Progenitor cell of endocrine pancreas (in vitro differentiated cells): ENCODE results near the gene MORF4L1. TPM values are rescaled to one million over a fixed set of nuclear protein-coding genes. Genes with fewer than 3 reads are reported as not detected.
"Not testable (repeated sequence)": the region's sequence is repeated elsewhere in the genome, so short reads cannot be mapped to it uniquely, and the experiment has no call there.

Source experiments
- DNase-seq: peaks from one replicate; pipeline ENCODE4 v3.0.0; 2021; ENCODE audit warnings: low spot score; ENCODE audit not compliant: unreplicated experiment
- H3K27ac Mint-ChIP-seq: 2 replicates; pipeline ENCODE4 v1.8.0; 2021; ENCODE audit warnings: mild to moderate bottlenecking, moderate library complexity, mixed read lengths
- H3K27me3 Mint-ChIP-seq: 2 replicates; pipeline ENCODE4 v1.8.0; 2021; ENCODE audit warnings: mixed read lengths
- H3K36me3 Mint-ChIP-seq: 2 replicates; pipeline ENCODE4 v1.8.0; 2022; ENCODE audit warnings: mixed read lengths; ENCODE audit not compliant: insufficient read depth
- H3K4me1 Mint-ChIP-seq: 2 replicates; pipeline ENCODE4 v1.8.0; 2021; ENCODE audit warnings: low read depth, mixed read lengths
- H3K4me3 Mint-ChIP-seq: 2 replicates; pipeline ENCODE4 v1.8.0; 2021; ENCODE audit warnings: low read depth, mild to moderate bottlenecking, moderate library complexity, mixed read lengths
- H3K9me3 Mint-ChIP-seq: 2 replicates; pipeline ENCODE4 v1.8.0; 2021; ENCODE audit warnings: low read depth, mixed read lengths
- total RNA-seq: library from RNA; stranded (reverse); gene quantifications from 2 replicates; pipeline ENCODE4 v1.2.1, GENCODE V29; 2021
- TF ChIP-seq, protein P1 (sequence below): fragments of 200-600 bp; sonication (generic); IDR thresholded peaks from one replicate; pipeline ENCODE4 v1.5.0; 2021; ENCODE audit warnings: antibody characterized with exemption, mild to moderate bottlenecking; ENCODE audit not compliant: unreplicated experiment

MORF4L1 gene
- total RNA-seq, 1 donor from 2014 or later: 438 TPM

DNA sequence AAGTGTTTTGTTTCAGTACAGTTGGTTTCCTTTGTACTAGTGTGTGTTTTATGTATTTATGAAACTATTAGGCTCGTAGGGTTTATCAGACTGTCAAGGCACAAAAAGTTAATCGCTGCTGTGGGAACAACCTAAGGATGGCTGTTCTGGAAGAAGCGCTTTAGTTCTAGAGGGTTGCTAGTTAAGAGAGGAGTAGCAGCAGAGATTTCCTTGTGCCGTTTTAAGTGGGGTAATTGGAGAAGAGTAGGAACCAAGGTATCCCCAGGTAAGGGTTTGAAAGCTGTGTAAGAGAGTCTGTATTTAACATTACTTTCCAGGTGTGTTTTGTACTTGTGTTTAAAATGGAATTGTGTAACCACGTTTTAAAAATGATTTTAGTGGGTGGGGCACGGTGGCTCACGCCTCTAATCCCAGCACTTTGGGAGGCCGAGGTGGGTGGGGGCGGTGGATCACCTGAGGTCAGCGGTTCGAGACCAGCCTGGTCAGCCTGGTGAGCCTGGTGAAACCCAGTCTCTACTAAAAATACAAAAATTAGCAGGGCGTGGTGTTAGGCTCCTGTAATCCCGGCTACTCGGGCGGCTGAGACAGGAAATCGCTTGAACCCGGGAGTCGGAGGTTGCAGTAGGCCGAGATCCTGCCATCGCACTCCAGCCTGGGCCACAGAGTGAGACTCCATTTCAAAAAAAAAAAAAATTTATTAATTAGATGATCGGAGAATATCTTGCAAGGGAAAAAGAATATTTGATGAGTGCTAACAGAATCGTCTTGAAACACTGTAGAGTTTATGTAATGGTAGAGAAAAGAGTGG, 2.6 kb downstream of the MORF4L1 start:
- peaks cover 3% of the 10 kb centered on the region for H3K36me3 Mint-ChIP-seq
- no peak for DNase-seq
- peak overlapping the region; percentile 100 for H3K4me3 Mint-ChIP-seq
- H3K27ac Mint-ChIP-seq: peak overlapping the region; percentile 100
- no peaks in the 10 kb centered on the region for H3K27me3 Mint-ChIP-seq
- H3K4me1 Mint-ChIP-seq: peaks cover 33% of the 10 kb centered on the region
- no peaks in the 10 kb centered on the region for H3K9me3 Mint-ChIP-seq
- TF ChIP-seq, protein P1, sequence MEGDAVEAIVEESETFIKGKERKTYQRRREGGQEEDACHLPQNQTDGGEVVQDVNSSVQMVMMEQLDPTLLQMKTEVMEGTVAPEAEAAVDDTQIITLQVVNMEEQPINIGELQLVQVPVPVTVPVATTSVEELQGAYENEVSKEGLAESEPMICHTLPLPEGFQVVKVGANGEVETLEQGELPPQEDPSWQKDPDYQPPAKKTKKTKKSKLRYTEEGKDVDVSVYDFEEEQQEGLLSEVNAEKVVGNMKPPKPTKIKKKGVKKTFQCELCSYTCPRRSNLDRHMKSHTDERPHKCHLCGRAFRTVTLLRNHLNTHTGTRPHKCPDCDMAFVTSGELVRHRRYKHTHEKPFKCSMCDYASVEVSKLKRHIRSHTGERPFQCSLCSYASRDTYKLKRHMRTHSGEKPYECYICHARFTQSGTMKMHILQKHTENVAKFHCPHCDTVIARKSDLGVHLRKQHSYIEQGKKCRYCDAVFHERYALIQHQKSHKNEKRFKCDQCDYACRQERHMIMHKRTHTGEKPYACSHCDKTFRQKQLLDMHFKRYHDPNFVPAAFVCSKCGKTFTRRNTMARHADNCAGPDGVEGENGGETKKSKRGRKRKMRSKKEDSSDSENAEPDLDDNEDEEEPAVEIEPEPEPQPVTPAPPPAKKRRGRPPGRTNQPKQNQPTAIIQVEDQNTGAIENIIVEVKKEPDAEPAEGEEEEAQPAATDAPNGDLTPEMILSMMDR: no peak

GRCh38 chr15:78876954-78877353, 4.3 kb downstream of the MORF4L1 start:
- H3K4me1 Mint-ChIP-seq: peaks cover 36% of the 10 kb centered on the region
- H3K36me3 Mint-ChIP-seq: peaks cover 10% of the 10 kb centered on the region
- not testable (repeated sequence) for H3K27me3 Mint-ChIP-seq, H3K9me3 Mint-ChIP-seq, DNase-seq, H3K27ac Mint-ChIP-seq, H3K4me3 Mint-ChIP-seq

GRCh38 chr15:78878356-78878755, 5.7 kb downstream of the MORF4L1 start:
- TF ChIP-seq, protein P1: no peak
- peaks cover 36% of the 10 kb centered on the region for H3K4me1 Mint-ChIP-seq
- peak overlapping the region; percentile 56 for H3K4me3 Mint-ChIP-seq
- no peak for DNase-seq
- peaks cover 7% of the 10 kb centered on the region for H3K36me3 Mint-ChIP-seq
- peak overlapping the region; percentile 92 for H3K27ac Mint-ChIP-seq
- no peaks in the 10 kb centered on the region for H3K9me3 Mint-ChIP-seq
- no peaks in the 10 kb centered on the region for H3K27me3 Mint-ChIP-seq

GRCh38 chr15:78879517-78880241, 7.0 kb downstream of the MORF4L1 start:
- TF ChIP-seq, protein P1: no peak
- Mint-ChIP-seq H3K36me3 (peaks cover 12% of the 10 kb centered on the region), H3K27me3 (no peaks in the 10 kb centered on the region), H3K27ac (peak overlapping the region; percentile 74), H3K9me3 (no peaks in the 10 kb centered on the region), H3K4me3 (no peak overlapping the region), H3K4me1 (peaks cover 35% of the 10 kb centered on the region)
- no peak for DNase-seq

GRCh38 chr15:78880242-78880533, 7.5 kb downstream of the MORF4L1 start:
- TF ChIP-seq, protein P1: no peak
- DNase-seq: no peak
- peaks cover 13% of the 10 kb centered on the region for H3K36me3 Mint-ChIP-seq
- no peak overlapping the region for H3K4me3 Mint-ChIP-seq
- peak overlapping the region; percentile 20 for H3K27ac Mint-ChIP-seq
- H3K4me1 Mint-ChIP-seq: peaks cover 32% of the 10 kb centered on the region
- no peaks in the 10 kb centered on the region for H3K9me3 Mint-ChIP-seq
- H3K27me3 Mint-ChIP-seq: no peaks in the 10 kb centered on the region

- TF ChIP-seq, protein P1: no peak
- Mint-ChIP-seq H3K9me3 (no peaks in the 10 kb centered on the region), H3K4me3 (no peak overlapping the region), H3K4me1 (peaks cover 27% of the 10 kb centered on the region), H3K27me3 (no peaks in the 10 kb centered on the region), H3K36me3 (peaks cover 14% of the 10 kb centered on the region), H3K27ac (peak overlapping the region; percentile 74)
- no peak for DNase-seq
Observed at GRCh38 chr15:78880813-78881212, 8.1 kb downstream of the MORF4L1 start.
